H9 (cell line): Measurements from ENCODE around the gene GATAD2B. TPM values are rescaled to one million over a fixed set of nuclear protein-coding genes. Genes with fewer than 3 reads are reported as not detected.

ENCODE experiments used
- DNase-seq: peaks from one replicate; pipeline ENCODE4 v3.0.0-alpha.2; 2017
- H2AFZ ChIP-seq: one replicate; pipeline ENCODE4 v1.6.1; 2013; ENCODE audit warnings: mild to moderate bottlenecking, low read length, control low read depth, moderate library complexity
- H2AK5ac ChIP-seq: 2 replicates; pipeline ENCODE4 v1.6.1; 2013; ENCODE audit warnings: low read length, control low read depth, mixed read lengths; ENCODE audit not compliant: insufficient read length
- H2BK120ac ChIP-seq: one replicate; pipeline ENCODE4 v1.6.1; 2013; ENCODE audit warnings: low read depth, mild to moderate bottlenecking, low read length, control low read depth, inconsistent platforms; ENCODE audit not compliant: poor library complexity, severe bottlenecking
- H2BK12ac ChIP-seq: 2 replicates; pipeline ENCODE4 v1.6.1; 2013; ENCODE audit warnings: low read length, control low read depth, mixed read lengths, low read depth; ENCODE audit not compliant: insufficient read length
- H2BK15ac ChIP-seq: 2 replicates; pipeline ENCODE4 v1.6.1; 2013; ENCODE audit warnings: low read depth, low read length, control low read depth
- H2BK20ac ChIP-seq: one replicate; pipeline ENCODE4 v1.6.1; 2013; ENCODE audit warnings: low read depth, mild to moderate bottlenecking, low read length, control low read depth, inconsistent platforms; ENCODE audit not compliant: poor library complexity, severe bottlenecking
- H2BK5ac ChIP-seq: 2 replicates; pipeline ENCODE4 v1.6.1; 2013; ENCODE audit warnings: low read length, control low read depth, mixed read lengths; ENCODE audit not compliant: insufficient read length
- H3K14ac ChIP-seq: 2 replicates; pipeline ENCODE4 v1.6.1; 2013; ENCODE audit warnings: low read length, control low read depth; ENCODE audit not compliant: insufficient read depth
- H3K18ac ChIP-seq: 2 replicates; pipeline ENCODE4 v1.6.1; 2013; ENCODE audit warnings: low read depth, mild to moderate bottlenecking, mixed read lengths, low read length, control low read depth; ENCODE audit not compliant: insufficient read length
- H3K23ac ChIP-seq: 2 replicates; pipeline ENCODE4 v1.6.1; 2013; ENCODE audit warnings: low read length, control low read depth, mixed read lengths, low read depth; ENCODE audit not compliant: insufficient read length
- H3K23me2 ChIP-seq: 2 replicates; pipeline ENCODE4 v1.6.1; 2013; ENCODE audit warnings: low read depth, mild to moderate bottlenecking, mixed read lengths, low read length, control low read depth; ENCODE audit not compliant: insufficient read length, poor library complexity, severe bottlenecking
- H3K27ac ChIP-seq: 2 replicates; pipeline ENCODE4 v1.5.1; 2013; ENCODE audit warnings: low read length, control low read depth, mixed read lengths, low read depth; ENCODE audit not compliant: insufficient read length
- H3K27me3 ChIP-seq: 2 replicates; pipeline ENCODE4 v1.6.1; 2013; ENCODE audit warnings: low read length, control low read depth, inconsistent platforms; ENCODE audit not compliant: insufficient read depth
- H3K4ac ChIP-seq: 2 replicates; pipeline ENCODE4 v1.6.1; 2013; ENCODE audit warnings: low read depth, mild to moderate bottlenecking, control low read depth, inconsistent platforms, low read length, moderate library complexity
- H3K4me1 ChIP-seq: 2 replicates; pipeline ENCODE4 v1.6.1; 2013; ENCODE audit warnings: low read length, control low read depth, inconsistent platforms; ENCODE audit not compliant: insufficient read depth
- H3K4me2 ChIP-seq: 2 replicates; pipeline ENCODE4 v1.6.1; 2013; ENCODE audit warnings: low read length, control low read depth, mixed read lengths; ENCODE audit not compliant: insufficient read length, insufficient read depth
- H3K56ac ChIP-seq: 2 replicates; pipeline ENCODE4 v1.6.1; 2013; ENCODE audit warnings: low read depth, mild to moderate bottlenecking, mixed read lengths, low read length, control low read depth; ENCODE audit not compliant: insufficient read length
- H3K79me1 ChIP-seq: 2 replicates; pipeline ENCODE4 v1.6.1; 2013; ENCODE audit warnings: low read depth, mild to moderate bottlenecking, moderate library complexity, low read length, control low read depth, inconsistent platforms; ENCODE audit not compliant: insufficient read depth, poor library complexity, severe bottlenecking
- H3K79me2 ChIP-seq: 2 replicates; pipeline ENCODE4 v1.6.1; 2013; ENCODE audit warnings: low read length, control low read depth, inconsistent platforms; ENCODE audit not compliant: insufficient read depth
- H3K9ac ChIP-seq: 2 replicates; pipeline ENCODE4 v1.6.1; 2013; ENCODE audit warnings: low read length, control low read depth, mixed read lengths; ENCODE audit not compliant: insufficient read length; ENCODE audit errors: extremely low read depth
- H3K9me3 ChIP-seq: one replicate; pipeline ENCODE4 v1.6.1; 2013; ENCODE audit warnings: low read depth, low read length, inconsistent platforms; ENCODE audit not compliant: control insufficient read depth
- H3T11ph ChIP-seq: one replicate; pipeline ENCODE4 v1.6.1; 2013; ENCODE audit warnings: mild to moderate bottlenecking, low read length, control low read depth, inconsistent platforms
- H4K20me1 ChIP-seq: one replicate; pipeline ENCODE4 v1.6.1; 2013; ENCODE audit not compliant: control insufficient read depth, insufficient read length, insufficient read depth
- H4K5ac ChIP-seq: 2 replicates; pipeline ENCODE4 v1.6.1; 2013; ENCODE audit warnings: low read depth, mild to moderate bottlenecking, mixed read lengths, low read length, control low read depth; ENCODE audit not compliant: insufficient read length
- H4K8ac ChIP-seq: replicated peaks from 2 replicates; pipeline ENCODE4 v1.6.1; 2013; ENCODE audit warnings: low read length, control low read depth, mixed read lengths, low read depth; ENCODE audit not compliant: insufficient read length
- H4K91ac ChIP-seq: 2 replicates; pipeline ENCODE4 v1.6.1; 2013; ENCODE audit warnings: low read depth, mild to moderate bottlenecking, moderate library complexity, mixed read lengths, low read length, control low read depth; ENCODE audit not compliant: insufficient read length
- H3K27ac Mint-ChIP-seq, 3 experiments: 2 replicates in 2 of 3; 3 replicates in 1 of 3; pipeline ENCODE4 v1.8.0; 2020 to 2021; ENCODE audit warnings: mixed read lengths in 3 of 3, mild to moderate bottlenecking in 1 of 3, moderate library complexity in 1 of 3
- H3K27me3 Mint-ChIP-seq: 2 replicates; pipeline ENCODE4 v1.8.0; 2021; ENCODE audit warnings: low read depth, mild to moderate bottlenecking, moderate library complexity, mixed read lengths
- H3K36me3 Mint-ChIP-seq, 3 experiments: 2 replicates in 2 of 3; 3 replicates in 1 of 3; pipeline ENCODE4 v1.8.0; 2020 to 2021; ENCODE audit warnings: low read depth in 3 of 3, mixed read lengths in 3 of 3; ENCODE audit not compliant: insufficient read depth in 1 of 3
- H3K4me1 Mint-ChIP-seq, 2 experiments: 2 replicates each; pipeline ENCODE4 v1.8.0; 2020; ENCODE audit warnings: mixed read lengths in 2 of 2
- H3K4me3 Mint-ChIP-seq, 2 experiments: 2 replicates in 1 of 2; 3 replicates in 1 of 2; pipeline ENCODE4 v1.8.0; 2020 to 2021; ENCODE audit warnings: mild to moderate bottlenecking in 2 of 2, mixed read lengths in 2 of 2, moderate library complexity in 1 of 2
- H3K9me3 Mint-ChIP-seq, 2 experiments: 2 replicates in 1 of 2; 3 replicates in 1 of 2; pipeline ENCODE4 v1.8.0; 2020; ENCODE audit warnings: mild to moderate bottlenecking in 2 of 2, mixed read lengths in 2 of 2, moderate library complexity in 1 of 2
- WGBS: extraction: QIAGEN DNeasy Blood & Tissue Kit; methylation state at CpG from one replicate; pipeline ENCODE4 v1.1.7; 2013; ENCODE audit warnings: missing lambda C conversion rate, low lambda C conversion rate, mixed read lengths; ENCODE audit not compliant: insufficient read length; ENCODE audit errors: extremely low coverage; 5-methylcytosine and 5-hydroxymethylcytosine counted together
- total RNA-seq: library from RNA; stranded (reverse); gene quantifications from 2 replicates; pipeline ENCODE4 v1.2.1, GENCODE V29; 2021
- TF ChIP-seq, protein P1 (sequence below): fragments of 200-600 bp; sonication (generic); conservative IDR thresholded peaks from 3 replicates; pipeline ENCODE4 v1.8.0; 2021; ENCODE audit warnings: antibody characterized with exemption, mild to moderate bottlenecking

GATAD2B gene
- total RNA-seq, 1 experiment from 2014 or later: 44.1 TPM

DNA sequence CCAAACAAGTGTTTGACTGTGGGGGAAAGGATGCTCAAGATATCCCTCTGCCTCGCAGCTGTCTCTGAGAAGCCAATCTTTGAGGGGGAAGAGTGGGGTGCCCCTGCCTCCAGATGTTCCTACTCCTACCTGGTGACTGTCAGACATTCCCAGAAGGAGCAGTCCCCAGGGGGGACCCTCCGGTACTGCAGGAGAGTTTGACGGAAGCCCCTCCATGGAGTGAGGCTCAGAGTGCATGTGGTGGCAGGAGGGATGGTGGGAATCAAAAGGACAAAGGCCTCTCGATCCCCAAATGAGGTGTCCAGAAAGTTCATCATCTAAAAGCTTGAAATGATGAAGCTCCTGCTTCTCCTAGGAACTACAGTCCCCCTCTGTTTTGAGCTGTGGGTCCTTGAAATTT is 142.2 kb downstream of the GATAD2B start:
- Histone ChIP-seq H3K79me1 (no peaks in the 10 kb centered on the region), H3K9ac (no peak overlapping the region), H3K23ac (no peak overlapping the region), H2BK20ac (no peak overlapping the region), H4K91ac (no peak overlapping the region), H3K56ac (no peak overlapping the region), H3K4ac (no peak overlapping the region), H3K79me2 (no peaks in the 10 kb centered on the region), H3T11ph (no peak overlapping the region), H3K23me2 (peaks cover 1% of the 10 kb centered on the region), H2BK5ac (no peak overlapping the region), H3K18ac (no peak overlapping the region), H2BK120ac (no peak overlapping the region), H4K8ac (no peak overlapping the region), H2BK12ac (no peak overlapping the region), H2AK5ac (no peak overlapping the region), H3K4me2 (no peak overlapping the region), H3K4me1 (peaks cover 3% of the 10 kb centered on the region; the same call in 1 of the 2 replicates), H4K5ac (no peak overlapping the region), H3K14ac (no peak overlapping the region), H3K9me3 (no peaks in the 10 kb centered on the region), H2AFZ (no peak overlapping the region), H3K27me3 (no peaks in the 10 kb centered on the region), H4K20me1 (no peaks in the 10 kb centered on the region), H2BK15ac (no peak overlapping the region), H3K27ac (no peak overlapping the region)
- Mint-ChIP-seq H3K27me3 (no peaks in the 10 kb centered on the region), H3K27ac (no peak overlapping the region; a peak in 1 of 7 replicates), H3K9me3 (no peaks in the 10 kb centered on the region), H3K4me3 (no peak overlapping the region; a peak in 1 of 5 replicates), H3K36me3 (peaks cover 0 to 23% (median 18%) of the 10 kb centered on the region in 3 experiments; a peak in 6 of 7 replicates), H3K4me1 (peaks cover 23 to 26% of the 10 kb centered on the region in 2 experiments)
- no peak for DNase-seq
- TF ChIP-seq, protein P1, sequence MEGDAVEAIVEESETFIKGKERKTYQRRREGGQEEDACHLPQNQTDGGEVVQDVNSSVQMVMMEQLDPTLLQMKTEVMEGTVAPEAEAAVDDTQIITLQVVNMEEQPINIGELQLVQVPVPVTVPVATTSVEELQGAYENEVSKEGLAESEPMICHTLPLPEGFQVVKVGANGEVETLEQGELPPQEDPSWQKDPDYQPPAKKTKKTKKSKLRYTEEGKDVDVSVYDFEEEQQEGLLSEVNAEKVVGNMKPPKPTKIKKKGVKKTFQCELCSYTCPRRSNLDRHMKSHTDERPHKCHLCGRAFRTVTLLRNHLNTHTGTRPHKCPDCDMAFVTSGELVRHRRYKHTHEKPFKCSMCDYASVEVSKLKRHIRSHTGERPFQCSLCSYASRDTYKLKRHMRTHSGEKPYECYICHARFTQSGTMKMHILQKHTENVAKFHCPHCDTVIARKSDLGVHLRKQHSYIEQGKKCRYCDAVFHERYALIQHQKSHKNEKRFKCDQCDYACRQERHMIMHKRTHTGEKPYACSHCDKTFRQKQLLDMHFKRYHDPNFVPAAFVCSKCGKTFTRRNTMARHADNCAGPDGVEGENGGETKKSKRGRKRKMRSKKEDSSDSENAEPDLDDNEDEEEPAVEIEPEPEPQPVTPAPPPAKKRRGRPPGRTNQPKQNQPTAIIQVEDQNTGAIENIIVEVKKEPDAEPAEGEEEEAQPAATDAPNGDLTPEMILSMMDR: no peak
- WGBS: no CpG with 5 or more reads among the region's 4 CpGs
